Measurements from ENCODE around the gene SLCO1C1. TPM values are rescaled to one million over a fixed set of nuclear protein-coding genes. Genes with fewer than 3 reads are reported as not detected.
A peak's percentile ranks its signal among the peaks of the same experiment; 100 is the strongest.

Gene SLCO1C1
- polyA plus RNA-seq, 4 donors = 0.09 to 4.7 TPM; not detected in 2

GRCh38 chr12:20801035-20801434, 105.9 kb downstream of the SLCO1C1 start:
- no peak for DNase-seq
- H3K9me3 ChIP-seq (ENCODE audit: control insufficient read depth in 2 of 2, insufficient read depth in 1 of 2, low read depth in 1 of 2, low read length in 1 of 2) = no peaks in the 10 kb centered on the region
- no peaks in the 10 kb centered on the region for H3K27me3 ChIP-seq (ENCODE audit: control insufficient read depth in 3 of 3, insufficient read depth in 3 of 3, low read length in 3 of 3)
- no peaks in the 10 kb centered on the region for H3K36me3 ChIP-seq (ENCODE audit: control insufficient read depth in 3 of 3, insufficient read depth in 2 of 3, low read depth in 1 of 3, low read length in 3 of 3)
- peak; percentile 5 for FAIRE-seq
- H3K27ac ChIP-seq (ENCODE audit: low read depth in 1 of 3, low read length in 2 of 3) = no peak overlapping the region
- no peak overlapping the region for H3K4me3 ChIP-seq (ENCODE audit: low read depth in 1 of 3, low read length in 3 of 3)
- H3K4me1 ChIP-seq (ENCODE audit: control insufficient read depth in 3 of 3, insufficient read depth in 2 of 3, low read depth in 1 of 3, low read length in 2 of 3) = no peaks in the 10 kb centered on the region

Other genes with a start within 250 kb of the SLCO1C1 start
- gene SLCO1B3, start 115.4 kb downstream of the SLCO1C1 start, polyA plus RNA-seq = not detected